H1 (cell line): ENCODE results near the gene TIA1.

Experiments used
- CHD2 ChIP-seq: IDR thresholded peaks from 2 replicates; pipeline ENCODE4 v1.6.1; 2012; ENCODE audit warnings: low read length, improper control_type of control experiment
- EP300 ChIP-seq, 2 experiments: IDR thresholded peaks; 1 replicate in 1 of 2; 2 replicates in 1 of 2; pipeline ENCODE4 v1.6.1; 2011 to 2012; ENCODE audit warnings: low read depth in 2 of 2, low read length in 2 of 2, mild to moderate bottlenecking in 2 of 2, borderline replicate concordance in 1 of 2, inconsistent platforms in 1 of 2, moderate library complexity in 1 of 2
- SIN3A ChIP-seq, 2 experiments: IDR thresholded peaks in 1 of 2; conservative IDR thresholded peaks in 1 of 2; 2 replicates each; pipeline ENCODE4 v1.6.1; 2011 to 2012; ENCODE audit warnings: low read length in 2 of 2, improper control_type of control experiment in 1 of 2, low read depth in 1 of 2, mild to moderate bottlenecking in 1 of 2
- ZNF274 ChIP-seq: IDR thresholded peaks from 2 replicates; pipeline ENCODE4 v1.7.0; 2012; ENCODE audit warnings: low read length, borderline replicate concordance; ENCODE audit errors: extremely low read depth
- TF ChIP-seq, protein P1 (sequence below), 3 experiments: IDR thresholded peaks; 1 replicate in 2 of 3; 2 replicates in 1 of 3; pipeline versions ENCODE4 v1.5.1 to v1.6.1; 2011; ENCODE audit warnings: low read length in 3 of 3, mild to moderate bottlenecking in 3 of 3, inconsistent platforms in 2 of 3, low read depth in 1 of 3, moderate library complexity in 1 of 3; ENCODE audit not compliant: insufficient read depth in 1 of 3; ENCODE audit errors: control extremely low read depth in 1 of 3
- TF ChIP-seq, protein P2 (sequence below): IDR thresholded peaks from 2 replicates; pipeline ENCODE4 v1.6.1; 2012; ENCODE audit warnings: inconsistent platforms
- TF ChIP-seq, protein P3 (sequence below): IDR thresholded peaks from 2 replicates; pipeline ENCODE4 v1.6.1; 2012; ENCODE audit warnings: inconsistent platforms

DNA sequence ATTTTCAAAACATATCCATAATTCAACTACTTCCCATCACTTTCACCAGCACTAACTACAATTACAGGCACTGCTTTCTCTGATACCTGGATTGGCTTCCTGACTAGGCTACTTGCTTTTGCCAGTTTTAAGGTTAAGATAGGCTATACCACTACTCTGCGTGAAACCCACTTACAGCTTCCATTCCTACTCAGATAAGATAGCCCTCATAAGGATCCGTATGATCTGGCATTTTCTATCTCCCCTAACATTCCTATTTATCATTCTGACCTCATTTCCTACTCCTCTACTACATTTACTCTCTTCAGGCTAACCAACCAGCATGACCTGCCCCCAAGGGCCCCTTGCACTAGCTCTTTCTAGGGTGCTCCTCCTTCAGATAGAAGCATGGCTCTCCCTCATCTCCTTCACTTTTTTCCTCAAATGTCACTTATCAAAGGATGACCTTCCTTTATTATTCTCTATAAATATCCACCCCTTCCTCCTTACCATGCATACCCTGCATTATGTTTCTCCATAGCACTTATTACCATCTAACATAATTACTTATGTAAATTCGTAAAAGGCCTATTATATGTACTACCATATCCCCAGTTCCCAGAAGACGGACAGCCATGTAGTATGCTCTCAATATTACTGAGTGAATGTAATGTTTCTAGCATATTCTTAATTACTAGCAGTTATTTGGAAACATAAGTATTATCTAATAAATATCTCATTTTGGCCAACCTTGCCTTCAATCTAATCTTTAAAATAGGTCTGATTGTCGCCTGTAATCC, 4.4 kb downstream of the TIA1 start:
- TF ChIP-seq, protein P1, sequence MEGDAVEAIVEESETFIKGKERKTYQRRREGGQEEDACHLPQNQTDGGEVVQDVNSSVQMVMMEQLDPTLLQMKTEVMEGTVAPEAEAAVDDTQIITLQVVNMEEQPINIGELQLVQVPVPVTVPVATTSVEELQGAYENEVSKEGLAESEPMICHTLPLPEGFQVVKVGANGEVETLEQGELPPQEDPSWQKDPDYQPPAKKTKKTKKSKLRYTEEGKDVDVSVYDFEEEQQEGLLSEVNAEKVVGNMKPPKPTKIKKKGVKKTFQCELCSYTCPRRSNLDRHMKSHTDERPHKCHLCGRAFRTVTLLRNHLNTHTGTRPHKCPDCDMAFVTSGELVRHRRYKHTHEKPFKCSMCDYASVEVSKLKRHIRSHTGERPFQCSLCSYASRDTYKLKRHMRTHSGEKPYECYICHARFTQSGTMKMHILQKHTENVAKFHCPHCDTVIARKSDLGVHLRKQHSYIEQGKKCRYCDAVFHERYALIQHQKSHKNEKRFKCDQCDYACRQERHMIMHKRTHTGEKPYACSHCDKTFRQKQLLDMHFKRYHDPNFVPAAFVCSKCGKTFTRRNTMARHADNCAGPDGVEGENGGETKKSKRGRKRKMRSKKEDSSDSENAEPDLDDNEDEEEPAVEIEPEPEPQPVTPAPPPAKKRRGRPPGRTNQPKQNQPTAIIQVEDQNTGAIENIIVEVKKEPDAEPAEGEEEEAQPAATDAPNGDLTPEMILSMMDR (IDR thresholded peaks at IDR 0.05; ENCODE audit: control extremely low read depth in 1 of 3, insufficient read depth in 1 of 3, low read depth in 1 of 3, low read length in 3 of 3): no peak
- TF ChIP-seq, protein P2, sequence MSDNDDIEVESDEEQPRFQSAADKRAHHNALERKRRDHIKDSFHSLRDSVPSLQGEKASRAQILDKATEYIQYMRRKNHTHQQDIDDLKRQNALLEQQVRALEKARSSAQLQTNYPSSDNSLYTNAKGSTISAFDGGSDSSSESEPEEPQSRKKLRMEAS: no peak
- TF ChIP-seq CHD2 (no peak), ZNF274 (no peak), SIN3A (conservative IDR thresholded peaks at IDR 0.05 in 1 of 2, IDR thresholded peaks at IDR 0.05 in 1 of 2; ENCODE audit: low read depth in 1 of 2, low read length in 2 of 2) (no peak), EP300 (IDR thresholded peaks at IDR 0.05; ENCODE audit: borderline replicate concordance in 1 of 2, low read depth in 2 of 2, low read length in 2 of 2) (no peak)
- TF ChIP-seq, protein P3, sequence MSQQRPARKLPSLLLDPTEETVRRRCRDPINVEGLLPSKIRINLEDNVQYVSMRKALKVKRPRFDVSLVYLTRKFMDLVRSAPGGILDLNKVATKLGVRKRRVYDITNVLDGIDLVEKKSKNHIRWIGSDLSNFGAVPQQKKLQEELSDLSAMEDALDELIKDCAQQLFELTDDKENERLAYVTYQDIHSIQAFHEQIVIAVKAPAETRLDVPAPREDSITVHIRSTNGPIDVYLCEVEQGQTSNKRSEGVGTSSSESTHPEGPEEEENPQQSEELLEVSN: no peak
